HG02610 (cell line): ENCODE data around the gene FCN1.

Source experiments
- ATAC-seq: cut with Tn5 transposase; IDR thresholded peaks from one replicate; pipeline ENCODE4 v1.9.1; 2021; ENCODE audit warnings: mild to moderate bottlenecking, moderate library complexity; ENCODE audit not compliant: unreplicated experiment

Gene FCN1

GRCh38 chr9:134880484-134881312 is 37.0 kb downstream of the FCN1 start, which contains the start of gene FCN2:
TSS of gene FCN2 (plus strand) at chr9:134880810. CDS start at chr9:134880822, 12 bp downstream.
- ATAC-seq = no peak

- ATAC-seq = no peak
Measured at GRCh38 chr9:134879664-134880483, 37.8 kb downstream of the FCN1 start.

GRCh38 chr9:134877541-134877940 is 40.2 kb downstream of the FCN1 start:
- ATAC-seq = no peak

- ATAC-seq = no peak
Measured at GRCh38 chr9:134875371-134875770, 42.3 kb downstream of the FCN1 start.

GRCh38 chr9:134872482-134873231 is 45.1 kb downstream of the FCN1 start:
- no peak for ATAC-seq

GRCh38 chr9:134871697-134872340 is 45.9 kb downstream of the FCN1 start:
- no peak for ATAC-seq

- no peak for ATAC-seq
Measured at GRCh38 chr9:134870746-134871662, 46.7 kb downstream of the FCN1 start.

- no peak for ATAC-seq
Measured at GRCh38 chr9:134870301-134870694, 47.4 kb downstream of the FCN1 start.

GRCh38 chr9:134869554-134870300 is 48.0 kb downstream of the FCN1 start:
- no peak for ATAC-seq

- ATAC-seq = no peak
Measured at GRCh38 chr9:134868751-134869553, 48.8 kb downstream of the FCN1 start.

GRCh38 chr9:134867917-134868750 is 49.6 kb downstream of the FCN1 start:
- ATAC-seq = no peak

GRCh38 chr9:134864821-134865190 is 52.9 kb downstream of the FCN1 start:
- ATAC-seq = no peak

- no peak for ATAC-seq
Measured at GRCh38 chr9:134863941-134864820, 53.5 kb downstream of the FCN1 start.

- no peak for ATAC-seq
Measured at GRCh38 chr9:134863306-134863902, 54.3 kb downstream of the FCN1 start.

- ATAC-seq = no peak
Measured at GRCh38 chr9:134861595-134862334, 55.9 kb downstream of the FCN1 start.
